Activated naive CD8-positive, alpha-beta T cell treated with anti-CD3 and anti-CD28 coated beads for 36 hours (primary cell): ENCODE measurements around the gene NECAB2. TPM values are rescaled to one million over a fixed set of nuclear protein-coding genes. Genes with fewer than 3 reads are reported as not detected.

ENCODE experiments used
- DNase-seq: peaks from one replicate; pipeline ENCODE4 v3.0.0; 2021
- H3K27ac Mint-ChIP-seq: one replicate; pipeline ENCODE4 v1.8.0; 2022; ENCODE audit warnings: mild to moderate bottlenecking, moderate library complexity, mixed read lengths
- H3K27me3 Mint-ChIP-seq: one replicate; pipeline ENCODE4 v1.8.0; 2022; ENCODE audit warnings: mild to moderate bottlenecking, mixed read lengths
- H3K36me3 Mint-ChIP-seq: one replicate; pipeline ENCODE4 v1.8.0; 2021; ENCODE audit warnings: mild to moderate bottlenecking, mixed read lengths
- H3K4me1 Mint-ChIP-seq: one replicate; pipeline ENCODE4 v1.8.0; 2021; ENCODE audit warnings: mixed read lengths
- H3K4me3 Mint-ChIP-seq: one replicate; pipeline ENCODE4 v1.8.0; 2022; ENCODE audit warnings: mild to moderate bottlenecking, moderate library complexity, mixed read lengths
- H3K9me3 Mint-ChIP-seq: one replicate; pipeline ENCODE4 v1.8.0; 2022; ENCODE audit warnings: mixed read lengths
- total RNA-seq, 2 experiments: library from RNA; stranded (reverse); gene quantifications; one replicate each; pipeline ENCODE4 v1.2.3, GENCODE V29; 2021

The NECAB2 gene
- total RNA-seq, 2 experiments from 2014 or later = not detected

DNA sequence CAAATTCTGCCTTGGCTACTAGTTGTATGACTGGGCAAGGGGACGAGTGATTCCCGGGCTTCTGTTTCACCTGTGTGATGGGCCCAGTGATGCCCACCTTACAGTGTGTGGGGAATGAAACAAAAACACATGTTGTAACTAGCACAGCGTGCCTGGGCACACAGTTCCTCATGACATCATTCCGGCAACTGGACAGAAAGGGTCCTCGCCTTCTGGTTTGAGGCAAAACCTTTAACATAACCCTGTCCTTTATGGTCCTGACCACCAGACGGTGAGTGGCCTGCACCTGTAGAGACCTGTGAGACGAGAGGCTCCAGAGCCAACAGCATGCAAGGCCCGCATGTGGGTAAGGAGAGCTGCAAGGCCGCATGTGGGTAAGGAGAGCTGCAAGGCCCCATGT is 82.3 kb downstream of the NECAB2 start:
- H3K36me3 Mint-ChIP-seq = peaks cover 5% of the 10 kb centered on the region
- H3K9me3 Mint-ChIP-seq = no peaks in the 10 kb centered on the region
- H3K27me3 Mint-ChIP-seq = no peaks in the 10 kb centered on the region
- no peak overlapping the region for H3K4me3 Mint-ChIP-seq
- H3K4me1 Mint-ChIP-seq = no peaks in the 10 kb centered on the region
- no peak overlapping the region for H3K27ac Mint-ChIP-seq
- DNase-seq = no peak

DNA sequence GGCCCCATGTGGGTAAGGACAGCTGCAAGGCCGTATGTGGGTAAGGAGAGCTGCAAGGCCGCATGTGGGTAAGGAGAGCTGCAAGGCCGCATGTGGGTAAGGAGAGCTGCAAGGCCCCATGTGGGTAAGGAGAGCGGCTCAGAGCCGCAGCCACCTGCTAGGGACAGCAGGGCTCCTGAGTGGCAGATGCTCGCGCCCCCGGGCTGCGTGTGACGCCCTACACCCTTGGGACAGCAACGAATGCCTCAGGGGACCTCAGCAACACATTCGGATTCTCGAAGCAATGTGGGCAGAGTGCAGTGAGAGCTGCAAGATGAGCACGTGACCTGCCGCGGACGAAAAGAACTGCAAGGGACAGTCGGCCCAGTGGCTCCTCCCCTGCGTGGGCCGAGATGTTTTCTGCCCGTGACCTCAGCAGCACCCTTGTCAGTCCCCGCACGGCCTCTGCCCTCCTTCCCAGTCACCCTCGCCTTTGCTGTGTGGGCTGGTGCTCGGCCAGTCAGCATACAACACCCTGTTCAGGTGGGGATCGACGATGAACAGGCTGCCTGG is 84.1 kb downstream of the NECAB2 start:
- Mint-ChIP-seq H3K4me3 (no peak overlapping the region), H3K27ac (no peak overlapping the region), H3K27me3 (no peaks in the 10 kb centered on the region), H3K36me3 (peaks cover 5% of the 10 kb centered on the region), H3K9me3 (no peaks in the 10 kb centered on the region), H3K4me1 (no peaks in the 10 kb centered on the region)
- no peak for DNase-seq

Other genes starting within 250 kb of the NECAB2 start
- gene HSBP1, start 160.3 kb upstream of the NECAB2 start, total RNA-seq = 10 to 100 TPM; 70.6 to 82.0 TPM
- 1 to 10 TPM; 2.4 TPM for gene MLYCD, start 69.1 kb upstream of the NECAB2 start, total RNA-seq
- gene OSGIN1, start 15.0 kb upstream of the NECAB2 start, total RNA-seq = 1 to 10 TPM in 1 of 2 experiments, under 1 TPM in 1; 0.92 to 1.8 TPM
- not detected for gene SLC38A8, start 74.6 kb downstream of the NECAB2 start, total RNA-seq
- gene MBTPS1, start 148.7 kb downstream of the NECAB2 start, total RNA-seq = 10 to 100 TPM; 29.6 to 30.2 TPM
- gene HSDL1, start 176.9 kb downstream of the NECAB2 start, total RNA-seq = 10 to 100 TPM; 13.2 to 13.9 TPM
- gene DNAAF1, start 177.1 kb downstream of the NECAB2 start, total RNA-seq = under 1 TPM in 1 of 2 experiments, not detected in 1; 0.33 TPM
- 10 to 100 TPM; 53.8 to 54.3 TPM for gene TAF1C, start 218.8 kb downstream of the NECAB2 start, total RNA-seq
- 1 to 10 TPM in 1 of 2 experiments, under 1 TPM in 1; 0.66 to 1.5 TPM for gene ADAD2, start 222.9 kb downstream of the NECAB2 start, total RNA-seq